HG02870 (cell line): ENCODE results near the gene CXorf51B.
"Not testable (repeated sequence)": the region's sequence is repeated elsewhere in the genome, so short reads cannot be mapped to it uniquely, and the experiment has no call there.

Experiments
- ATAC-seq: cut with Tn5 transposase; IDR thresholded peaks from one replicate; pipeline ENCODE4 v1.9.1; 2021; ENCODE audit warnings: mild to moderate bottlenecking, moderate library complexity; ENCODE audit not compliant: unreplicated experiment

The CXorf51B gene

GRCh38 chrX:146809471-146809870, at the start of gene CXorf51B:
CXorf51B (plus strand) TSS chrX:146809771; CDS start chrX:146809792, 21 bp downstream.
- not testable (repeated sequence) for ATAC-seq

- ATAC-seq, result not testable (repeated sequence)
These were observed 5.1 kb downstream of the CXorf51B start, which contains the start of gene CXorf51A for GRCh38 chrX:146814644-146815043. CXorf51A (minus strand) TSS chrX:146814744; CDS start chrX:146814723, 21 bp downstream.

GRCh38 chrX:146831994-146832393, 22.4 kb downstream of the CXorf51B start:
- no peak for ATAC-seq

- ATAC-seq, result no peak
These were observed 44.7 kb downstream of the CXorf51B start for GRCh38 chrX:146854281-146854680.
